GM18867 (cell line): Measurements from ENCODE around the gene BCL2.
"Not testable (repeated sequence)": the region's sequence is repeated elsewhere in the genome, so short reads cannot be mapped to it uniquely, and the experiment has no call there.

Source experiments
- ATAC-seq: cut with Tn5 transposase; IDR thresholded peaks from one replicate; pipeline ENCODE4 v1.9.1; 2021; ENCODE audit warnings: mild to moderate bottlenecking, moderate library complexity; ENCODE audit not compliant: unreplicated experiment

BCL2 gene

DNA sequence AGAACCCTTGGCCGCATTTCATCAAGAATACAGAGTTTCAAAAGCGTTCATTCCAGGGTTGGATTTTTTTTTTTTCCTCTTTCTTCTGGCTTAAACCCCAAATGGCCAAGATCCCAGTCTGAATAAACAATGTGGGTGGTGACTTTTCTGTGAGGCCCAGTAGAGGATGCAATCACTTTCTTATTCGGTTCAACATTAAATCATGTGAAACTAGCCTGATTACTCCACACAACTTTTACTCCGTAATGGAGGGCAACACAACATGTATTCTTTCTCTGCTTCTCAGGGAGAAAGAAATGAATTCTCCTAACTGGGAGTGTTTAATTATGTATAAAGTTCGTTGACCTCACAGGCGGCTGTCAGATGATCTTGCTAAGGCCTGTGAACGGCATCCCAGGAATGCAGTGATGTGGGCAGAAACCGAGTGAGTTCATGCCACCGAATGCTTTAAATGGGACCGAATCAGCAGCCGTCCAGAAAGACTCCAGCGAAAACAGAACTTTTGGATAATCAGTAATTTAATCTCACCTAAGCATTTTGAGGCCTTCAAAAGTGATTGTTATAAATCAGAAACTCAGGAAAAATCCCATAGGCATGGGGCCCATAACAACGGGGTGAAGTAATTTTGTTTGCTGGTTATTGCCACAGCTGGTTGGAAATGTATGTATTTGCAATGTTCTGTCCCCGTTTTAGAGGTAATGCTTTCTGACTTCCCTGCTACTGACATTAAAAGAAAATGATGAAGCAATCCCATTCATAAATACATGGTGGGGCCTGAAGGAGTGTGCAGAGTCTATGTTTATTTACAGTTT lies 81.5 kb downstream of the BCL2 start:
- no peak for ATAC-seq

DNA sequence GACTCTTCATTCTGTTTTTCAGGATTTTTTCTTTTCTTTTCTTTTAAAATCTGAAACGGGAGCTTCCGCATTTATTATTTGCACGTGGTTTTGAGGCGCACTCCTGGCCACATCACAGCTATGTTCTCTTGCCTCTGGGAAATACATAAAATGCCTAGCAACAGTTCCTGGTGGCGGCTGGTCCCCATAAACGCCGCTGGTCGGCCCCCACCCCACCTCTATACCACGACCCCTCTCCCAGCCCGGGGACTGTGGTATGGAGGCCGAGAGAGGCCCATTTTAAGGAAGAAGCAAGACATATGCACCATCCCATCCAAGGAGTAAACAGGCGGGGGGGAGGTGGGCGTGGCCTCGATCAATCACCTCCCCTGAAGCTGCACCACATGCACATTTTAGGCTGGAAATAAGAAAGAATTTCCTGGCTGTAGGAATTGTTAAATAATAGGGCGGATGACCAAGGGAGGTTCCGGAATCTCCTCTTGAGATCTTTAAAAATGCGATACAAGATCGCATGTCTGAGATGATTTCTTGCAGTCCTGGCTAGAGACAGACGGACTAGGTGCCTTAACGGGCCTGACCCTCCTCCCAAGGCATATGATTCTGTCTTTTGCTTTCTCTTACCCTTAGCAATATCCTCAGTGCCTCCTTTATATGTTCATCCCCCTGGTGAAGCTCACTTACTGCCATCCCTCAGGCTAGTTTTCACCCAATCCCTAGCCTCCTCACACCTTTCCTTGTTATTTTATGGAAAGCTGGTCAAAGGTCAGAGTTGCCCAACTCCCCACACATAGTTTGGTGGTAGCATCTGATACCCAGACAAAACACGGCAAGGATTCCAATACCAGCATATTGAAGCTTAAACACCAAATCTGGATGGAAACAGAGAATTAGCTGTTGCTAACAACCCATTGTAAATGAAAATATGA lies 82.4 kb downstream of the BCL2 start:
- no peak for ATAC-seq

DNA sequence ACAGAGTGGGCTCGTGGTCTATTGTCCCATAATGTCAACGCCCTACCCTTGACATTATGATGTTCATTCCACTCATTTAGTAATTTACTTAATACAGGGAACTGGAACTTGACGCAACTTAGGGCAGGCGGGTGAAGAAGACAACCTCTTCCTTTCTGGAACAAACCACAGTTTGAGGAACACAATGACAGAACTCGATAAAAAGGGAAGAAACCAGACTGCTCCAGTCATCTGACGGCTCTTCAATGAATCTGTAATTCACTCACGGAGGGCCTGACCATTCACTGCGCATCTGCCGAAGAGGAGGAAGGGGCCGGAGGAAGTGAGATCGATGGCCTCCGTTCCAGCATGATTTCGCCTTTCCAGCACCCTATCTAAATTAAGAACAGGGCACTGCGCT lies 83.2 kb downstream of the BCL2 start:
- ATAC-seq = no peak

DNA sequence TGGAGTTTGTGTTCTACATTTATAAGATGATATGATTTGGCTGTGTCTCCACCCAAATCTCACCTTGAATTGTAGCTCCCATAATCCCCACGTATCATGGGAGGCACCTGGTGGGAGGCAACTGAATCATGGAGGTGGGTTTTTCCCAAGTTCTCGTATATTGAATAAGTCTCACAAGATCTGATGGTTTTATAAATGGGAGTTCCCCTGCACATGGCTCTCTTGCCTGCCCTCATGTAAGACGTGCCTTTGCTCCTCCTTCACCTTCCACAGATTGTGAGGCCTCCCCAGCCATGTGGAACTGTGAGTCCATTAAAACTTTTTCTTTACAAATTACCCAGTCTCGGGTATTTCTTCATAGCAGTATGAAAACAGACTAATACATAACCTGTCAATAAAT lies 83.6 kb downstream of the BCL2 start:
- ATAC-seq = not testable (repeated sequence)

DNA sequence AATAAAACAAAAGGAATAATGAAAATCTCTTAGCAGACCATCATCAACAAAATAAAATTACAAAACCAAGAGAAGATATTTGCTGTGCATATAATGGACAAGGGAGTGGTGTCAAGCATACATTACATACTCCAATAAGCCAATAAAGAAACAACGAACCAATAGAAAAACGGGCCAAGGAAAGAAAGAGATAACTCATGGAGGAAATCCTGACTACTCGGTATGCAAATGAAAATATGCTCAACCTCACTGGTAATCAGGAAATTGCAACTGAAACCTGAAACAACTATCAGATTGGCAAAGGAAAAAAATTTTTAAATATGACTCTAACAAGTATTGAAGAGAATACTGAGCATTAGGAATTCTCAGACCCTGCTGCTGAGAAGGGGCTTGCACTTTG lies 84.7 kb downstream of the BCL2 start:
- ATAC-seq = no peak

DNA sequence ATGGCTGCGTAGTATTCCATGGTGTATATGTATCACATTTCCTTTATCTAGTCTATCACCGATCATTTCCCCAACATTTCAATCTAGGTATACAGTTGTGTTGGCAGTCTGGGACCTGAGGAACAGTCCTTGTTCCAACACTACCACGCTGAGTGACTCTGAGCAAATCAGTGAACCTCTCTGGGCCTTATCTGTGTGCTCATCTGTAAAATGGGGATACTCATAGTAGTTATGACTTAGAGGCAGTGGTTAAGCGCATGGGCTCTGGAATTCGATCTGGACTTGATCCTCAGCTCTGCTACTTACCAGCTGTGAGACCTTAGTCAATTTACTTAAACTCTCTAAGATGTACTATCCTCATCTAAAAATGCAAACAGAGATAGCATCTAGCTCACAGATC lies 85.1 kb downstream of the BCL2 start:
- no peak for ATAC-seq

DNA sequence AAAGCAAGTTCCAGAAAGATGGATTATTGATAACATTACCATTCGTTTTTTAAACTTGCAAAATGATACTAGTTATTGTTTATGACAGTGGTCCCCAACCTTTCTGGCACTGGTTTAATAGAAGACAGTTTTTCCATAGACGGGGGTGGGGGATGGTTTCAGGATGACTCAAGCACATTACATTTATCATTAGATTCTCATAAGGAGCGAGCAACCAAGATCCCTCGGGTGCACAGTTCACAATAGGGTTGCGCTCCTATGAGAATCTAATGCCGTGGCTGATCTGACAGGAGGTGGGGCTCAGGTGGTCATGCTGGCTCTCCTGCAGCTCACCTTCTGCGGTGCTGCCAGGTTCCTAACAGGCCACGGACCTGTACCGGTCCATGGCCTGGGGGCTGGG lies 86.2 kb downstream of the BCL2 start:
- ATAC-seq = no peak

DNA sequence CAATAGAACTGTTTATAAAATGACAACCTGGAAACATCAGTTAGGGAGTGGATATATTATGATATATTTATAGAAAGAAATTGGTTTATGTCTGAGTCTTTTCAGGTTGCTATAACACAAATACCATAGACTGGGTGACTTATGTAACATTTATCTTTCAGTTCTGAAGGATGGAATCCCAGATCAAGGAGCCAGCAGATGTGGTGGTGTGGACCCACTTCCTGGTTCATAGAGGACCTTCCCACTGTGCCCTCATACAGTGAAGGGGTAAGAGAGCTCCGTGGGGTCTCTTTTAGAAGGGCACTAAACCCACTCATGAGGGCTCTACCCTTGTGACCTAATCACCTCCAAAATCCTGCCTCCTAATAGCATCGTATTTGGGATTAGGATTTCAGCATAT lies 86.7 kb downstream of the BCL2 start:
- no peak for ATAC-seq

DNA sequence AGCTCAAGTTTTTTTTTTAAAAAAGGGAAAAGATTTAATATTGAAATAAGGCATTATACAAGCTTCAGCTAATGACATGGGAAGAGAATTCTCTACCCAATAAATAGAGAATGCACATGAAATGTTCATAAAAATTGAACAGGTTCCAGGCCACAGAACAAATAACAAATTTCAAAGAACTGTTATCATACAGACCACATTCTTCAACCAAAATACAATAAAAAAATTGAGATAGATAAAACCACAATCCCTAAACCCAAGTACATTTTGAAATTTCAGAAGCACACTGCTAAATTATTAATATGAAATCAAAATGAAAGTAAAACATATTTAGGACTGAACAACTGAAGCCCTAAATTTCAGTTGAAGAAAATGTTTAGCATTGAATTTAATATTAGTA lies 89.6 kb downstream of the BCL2 start:
- ATAC-seq = no peak

DNA sequence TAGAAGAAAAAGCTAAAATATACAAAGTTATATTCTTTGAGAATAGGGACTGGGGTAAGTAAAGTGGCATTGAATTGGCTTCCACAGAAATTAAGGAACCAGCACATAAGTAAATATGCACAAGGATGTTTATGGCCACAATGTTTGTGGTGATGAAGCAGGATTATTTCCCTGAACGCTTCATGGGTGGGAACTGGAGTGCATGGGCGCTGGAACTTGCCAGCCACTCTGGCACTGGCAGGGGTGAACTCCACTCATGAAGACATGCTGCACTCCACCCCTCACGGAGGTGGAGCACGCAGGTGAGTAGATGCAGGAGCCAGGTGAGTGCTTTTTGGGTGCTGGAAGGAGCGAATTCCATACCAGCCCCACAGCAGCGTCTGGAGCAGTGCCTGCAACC lies 94.1 kb downstream of the BCL2 start:
- ATAC-seq = no peak

DNA sequence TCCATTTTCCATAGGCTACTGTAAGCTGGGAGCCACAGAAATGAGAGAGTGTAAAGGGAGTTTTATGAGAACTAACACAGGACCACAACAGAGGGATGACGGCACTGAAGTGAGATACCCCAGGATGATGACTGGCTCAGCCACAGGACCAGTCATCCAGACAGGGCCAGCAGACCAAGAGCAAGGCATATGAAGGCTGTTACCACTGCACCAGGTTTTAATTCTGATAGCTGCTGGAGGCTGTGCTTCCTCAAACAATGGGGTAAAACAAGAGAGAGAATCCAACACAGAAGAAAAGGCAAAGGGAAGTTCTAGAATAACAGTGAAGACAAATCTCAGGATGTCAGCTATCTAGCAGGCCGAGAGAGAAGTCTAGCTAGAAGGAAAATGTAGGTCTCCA lies 94.9 kb downstream of the BCL2 start:
- no peak for ATAC-seq

DNA sequence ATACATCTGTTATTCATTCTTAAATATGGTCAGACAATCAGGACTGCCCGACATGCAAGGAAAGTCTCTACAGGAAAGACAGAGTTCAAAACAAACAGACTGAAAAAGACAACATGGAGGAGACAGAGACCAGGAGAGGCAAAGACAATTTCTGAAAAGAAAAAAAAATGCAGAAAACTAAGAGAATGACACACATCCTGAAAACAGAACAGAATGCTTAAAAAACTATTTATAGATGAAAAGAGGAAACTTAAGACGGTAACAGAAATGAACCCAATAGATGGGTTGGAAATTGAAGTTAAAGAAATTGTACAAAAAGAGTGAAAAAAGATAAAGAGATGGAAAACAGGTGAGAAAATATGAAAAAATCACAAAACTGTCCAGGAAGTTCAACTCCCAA lies 95.7 kb downstream of the BCL2 start:
- ATAC-seq = no peak

DNA sequence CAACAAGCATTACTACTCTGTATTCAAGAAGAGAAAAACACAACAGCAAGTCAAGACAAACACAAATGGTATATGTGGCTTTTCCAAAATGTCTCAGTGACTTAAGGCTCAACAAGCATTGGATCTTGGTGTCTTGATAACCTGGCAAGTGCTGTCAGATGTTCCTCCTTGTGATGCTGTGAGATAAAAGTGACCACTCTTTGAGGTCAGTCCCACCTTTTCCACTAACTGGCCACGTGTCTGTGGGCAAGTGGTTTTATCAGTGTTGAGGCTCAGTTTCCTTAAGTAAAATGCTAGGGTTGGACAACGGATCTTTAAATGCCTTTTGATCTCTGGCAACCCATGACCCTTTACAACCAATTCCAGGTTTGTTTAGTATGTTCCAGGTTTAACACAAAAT lies 98.7 kb downstream of the BCL2 start:
- no peak for ATAC-seq

DNA sequence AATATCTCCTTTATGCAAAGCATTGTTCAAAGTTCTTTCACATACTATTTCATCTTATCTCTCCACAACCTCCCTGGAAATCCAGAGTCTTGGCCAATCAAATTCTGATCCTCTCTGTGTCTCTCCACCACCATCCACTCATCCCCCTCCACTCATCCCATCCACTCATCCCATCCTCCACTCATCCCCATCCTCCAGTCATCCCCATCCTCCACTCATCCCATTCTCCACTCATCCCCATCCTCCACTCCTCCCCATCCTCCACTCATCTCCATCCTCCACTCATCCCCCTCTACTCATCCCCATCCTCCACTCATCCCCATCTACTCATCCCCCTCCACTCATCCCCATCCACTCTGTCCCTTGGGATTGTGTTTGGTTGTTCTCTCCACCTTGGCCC lies 101.1 kb downstream of the BCL2 start:
- ATAC-seq = no peak

DNA sequence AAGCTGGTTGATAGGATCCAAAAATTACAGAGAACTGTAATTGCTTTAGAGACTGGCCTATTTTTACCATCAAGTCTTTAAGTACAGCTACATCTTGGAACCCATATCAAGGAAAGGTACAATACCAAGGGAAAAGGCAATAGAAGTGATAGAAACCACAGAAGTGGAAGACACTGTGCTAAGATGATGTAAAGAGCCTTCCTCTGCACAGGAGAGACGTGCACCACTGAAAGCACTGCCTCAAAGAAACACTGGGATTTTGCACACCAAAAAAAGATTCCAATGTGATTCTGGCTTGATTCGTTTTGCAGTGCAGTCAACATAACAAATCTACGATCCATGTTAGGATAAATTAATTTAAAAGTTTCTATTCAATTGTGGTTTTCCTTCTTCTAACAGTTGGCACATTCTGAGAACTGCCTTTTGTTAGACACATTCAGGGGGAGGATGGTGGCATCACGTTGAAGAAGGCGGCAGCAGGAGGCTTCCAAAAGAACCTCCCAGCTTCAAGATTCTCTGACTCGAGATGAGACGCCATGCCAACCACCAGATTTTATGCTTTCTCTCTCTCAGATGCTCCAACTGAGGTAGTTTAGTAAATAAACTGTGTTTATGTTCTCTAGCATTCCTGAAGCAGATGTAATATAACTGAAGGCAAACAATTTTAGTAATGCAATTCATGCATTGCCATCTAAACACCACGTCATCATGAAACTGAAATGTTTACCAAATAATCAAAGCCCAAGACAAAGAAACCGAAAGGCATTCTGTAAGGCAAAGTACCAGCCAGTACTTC lies 102.9 kb downstream of the BCL2 start:
- peak; percentile 70 for ATAC-seq

DNA sequence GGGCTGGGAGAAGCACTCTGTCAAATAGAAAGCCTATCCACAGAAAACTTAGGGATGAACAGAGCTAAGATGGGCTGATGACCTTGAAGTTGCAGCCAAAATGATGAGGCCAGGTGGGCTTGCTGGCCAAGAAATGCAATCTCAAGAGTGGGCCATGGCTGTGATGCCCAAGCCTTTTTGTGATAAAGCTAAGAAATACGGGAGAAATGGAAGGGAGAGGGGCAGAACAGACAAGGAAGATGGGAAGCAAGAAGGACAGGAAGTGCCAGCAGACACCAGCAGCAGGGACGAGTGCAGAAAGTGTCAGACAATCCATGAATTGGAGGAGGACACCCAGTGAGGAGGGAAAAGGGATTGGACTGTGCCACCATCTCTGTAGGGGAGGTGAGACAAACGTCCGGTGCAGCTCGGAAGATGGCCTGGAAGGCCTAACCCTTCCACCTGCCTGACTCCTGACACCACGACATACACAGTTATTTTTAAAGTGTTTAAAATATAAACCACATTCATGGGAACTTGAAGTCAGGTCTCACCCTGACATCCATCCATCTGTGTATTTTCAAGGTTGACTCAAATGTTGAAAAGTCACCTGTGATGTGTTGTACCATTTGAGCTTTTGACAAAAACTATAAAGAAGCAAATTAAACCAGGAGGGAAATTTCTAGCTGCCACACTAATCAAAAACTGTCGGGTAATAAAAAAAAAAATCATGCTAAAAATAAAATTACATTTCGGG lies 105.5 kb downstream of the BCL2 start:
- ATAC-seq = no peak

DNA sequence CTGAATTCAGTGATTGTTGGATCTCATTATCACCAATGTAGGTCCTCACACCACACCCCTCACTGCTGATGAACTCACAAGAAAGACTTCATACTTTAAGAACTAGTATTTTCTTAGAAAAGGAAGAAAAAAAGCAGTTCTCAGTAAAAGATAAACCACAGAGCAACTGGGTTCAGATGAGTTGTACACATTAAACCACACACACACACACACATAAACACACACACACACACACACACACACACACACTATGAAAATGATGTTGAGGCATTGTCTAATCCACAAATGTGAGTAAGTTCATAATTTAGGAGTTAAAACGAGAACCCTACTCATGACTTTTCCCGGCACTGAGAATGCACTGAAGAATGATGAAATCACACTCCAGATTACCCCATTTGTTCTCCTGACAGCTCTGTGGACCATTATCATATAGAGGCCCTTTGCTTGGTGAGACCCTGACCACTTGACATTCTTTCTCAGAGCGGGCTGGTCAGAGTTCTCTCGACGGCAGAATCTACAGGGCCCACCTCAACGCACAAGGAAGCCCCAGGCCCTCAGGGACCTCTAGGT lies 106.2 kb downstream of the BCL2 start:
- no peak for ATAC-seq

DNA sequence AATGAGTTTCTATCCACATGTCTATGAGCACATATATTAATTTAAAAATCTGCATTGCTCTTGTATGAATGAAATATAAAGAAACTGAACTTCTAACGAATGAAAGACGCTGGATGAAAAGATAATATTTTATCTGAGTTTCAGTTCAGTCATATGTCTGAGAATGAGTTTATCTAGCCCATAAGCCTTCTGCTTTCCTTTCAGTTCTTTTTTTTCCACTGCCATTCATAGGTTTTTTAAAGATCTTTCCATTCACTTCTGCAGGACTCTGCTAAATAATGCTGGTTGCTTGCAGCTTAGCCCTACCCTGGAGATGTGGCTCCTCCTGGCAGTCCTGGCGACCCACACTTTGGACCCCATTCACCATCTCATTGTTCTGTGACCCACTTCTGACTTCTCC lies 109.0 kb downstream of the BCL2 start:
- no peak for ATAC-seq

DNA sequence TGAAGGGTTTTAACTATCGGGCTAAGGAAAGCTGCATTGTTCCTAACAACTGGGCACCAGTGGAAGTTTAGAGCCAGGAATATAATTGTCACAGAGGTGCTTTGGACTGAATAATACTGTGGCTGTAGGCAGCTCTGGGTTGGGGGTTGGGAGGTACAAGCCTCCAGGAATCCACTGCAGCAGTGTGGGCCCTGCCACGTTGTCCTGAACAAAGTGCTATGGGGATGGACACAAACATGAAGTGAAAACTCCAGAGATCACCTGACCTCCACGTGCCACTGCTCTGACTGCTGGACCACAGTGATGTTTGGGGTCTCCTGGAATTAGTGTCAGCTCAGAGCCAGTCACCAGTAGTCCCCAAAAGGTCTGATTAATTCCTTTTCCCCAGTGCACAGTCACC lies 110.9 kb downstream of the BCL2 start:
- no peak for ATAC-seq

DNA sequence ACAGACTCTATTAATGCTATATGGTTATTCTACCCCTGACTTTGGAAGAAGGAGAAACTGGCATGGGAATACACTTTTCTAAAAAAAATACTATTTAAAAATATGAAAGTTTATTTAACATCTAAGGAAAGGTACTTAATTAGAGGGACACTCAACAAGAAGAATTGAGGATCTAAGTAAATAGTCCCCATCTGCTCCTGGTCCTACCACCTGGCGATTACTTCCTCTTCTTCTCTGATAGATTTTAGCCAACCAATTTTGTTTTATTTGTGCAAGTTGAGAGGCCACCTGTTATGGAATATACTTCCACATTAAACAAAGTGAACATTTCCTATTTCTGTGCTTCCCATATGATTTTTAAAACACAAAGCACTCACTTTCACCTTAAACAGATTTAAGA lies 111.7 kb downstream of the BCL2 start:
- ATAC-seq = no peak
